ENCODE results near the gene ALG2. TPM values are rescaled to one million over a fixed set of nuclear protein-coding genes. Genes with fewer than 3 reads are reported as not detected.

ALG2 gene
- total and polyA plus RNA-seq, 5 donors from 2014 or later: 17.1 to 35.2 (median 29.2) TPM

DNA sequence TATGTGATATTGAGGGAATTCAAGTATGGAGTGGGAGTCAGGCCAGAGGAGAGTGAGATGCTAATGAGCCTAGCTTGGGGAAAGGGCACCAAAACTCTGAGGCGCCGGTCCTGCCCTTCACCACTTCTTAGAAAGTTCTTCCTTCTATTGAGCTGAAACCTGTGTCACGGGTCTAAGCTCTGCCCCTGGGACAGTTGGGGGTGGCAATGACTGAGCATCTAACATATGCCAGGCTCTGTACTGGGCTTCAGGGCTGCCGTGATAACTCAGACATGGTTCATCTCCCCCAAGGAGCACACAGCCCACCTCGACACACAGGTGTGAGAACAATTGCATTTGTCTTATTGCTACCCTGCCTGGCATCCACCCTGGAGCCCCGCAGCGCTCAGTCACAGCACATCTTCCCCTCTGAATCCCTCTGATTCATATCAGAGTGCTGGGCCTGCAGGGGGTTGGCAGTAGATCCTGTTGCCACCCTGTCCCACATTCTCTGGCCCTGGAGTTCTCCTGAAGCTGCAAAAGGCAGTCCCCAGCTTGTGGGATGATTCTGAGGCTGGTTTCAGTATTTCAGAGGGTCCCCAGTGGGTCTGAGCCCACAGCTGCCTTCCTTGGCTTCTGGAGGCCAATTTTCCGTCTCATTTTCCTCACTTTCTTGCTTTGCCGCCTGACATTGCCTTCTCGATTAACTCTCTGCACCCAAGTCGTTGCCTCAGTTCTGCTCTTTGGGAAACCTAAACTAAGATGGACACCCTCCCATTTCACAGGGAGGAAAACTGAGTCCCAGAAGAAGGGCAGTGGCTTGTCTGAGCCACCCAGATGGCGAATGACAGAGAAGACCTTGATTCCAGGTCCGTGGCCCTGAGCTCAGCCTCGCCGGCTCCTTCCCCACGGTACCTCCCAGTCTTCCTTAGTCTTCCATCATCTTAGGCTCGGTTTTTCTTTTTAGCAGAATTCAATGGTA, 42.5 kb downstream of the ALG2 start:
- no peak for ATAC-seq (ENCODE audit: low read depth in 2 of 2)
- H3K27ac Mint-ChIP-seq: no peak overlapping the region
- H3K36me3 Mint-ChIP-seq: no peaks in the 10 kb centered on the region
- DNase-seq: no peak
- Histone ChIP-seq H3K4me1 (ENCODE audit: control insufficient read depth, insufficient read depth, low read length, poor library complexity, severe bottlenecking) (no peaks in the 10 kb centered on the region), H3K9me3 (ENCODE audit: control insufficient read depth in 2 of 2, low read length in 2 of 2) (no peaks in the 10 kb centered on the region), H3K27me3 (ENCODE audit: control insufficient read depth, insufficient read depth, low read length) (no peaks in the 10 kb centered on the region), H3K27ac (ENCODE audit: insufficient read depth, low read length, poor library complexity, severe bottlenecking) (no peak overlapping the region), H3K4me3 (ENCODE audit: low read depth, low read length) (no peak overlapping the region), H3K36me3 (ENCODE audit: control insufficient read depth, insufficient read depth, low read length) (no peaks in the 10 kb centered on the region)
- no peaks in the 10 kb centered on the region for H3K27me3 Mint-ChIP-seq
- H3K9me3 Mint-ChIP-seq: peaks cover 0 to 2% (median 0%) of the 10 kb centered on the region in 7 donors
- H3K4me1 Mint-ChIP-seq: peaks cover 0 to 10% (median 4%) of the 10 kb centered on the region in 4 donors
- no peak overlapping the region for H3K4me3 Mint-ChIP-seq

DNA sequence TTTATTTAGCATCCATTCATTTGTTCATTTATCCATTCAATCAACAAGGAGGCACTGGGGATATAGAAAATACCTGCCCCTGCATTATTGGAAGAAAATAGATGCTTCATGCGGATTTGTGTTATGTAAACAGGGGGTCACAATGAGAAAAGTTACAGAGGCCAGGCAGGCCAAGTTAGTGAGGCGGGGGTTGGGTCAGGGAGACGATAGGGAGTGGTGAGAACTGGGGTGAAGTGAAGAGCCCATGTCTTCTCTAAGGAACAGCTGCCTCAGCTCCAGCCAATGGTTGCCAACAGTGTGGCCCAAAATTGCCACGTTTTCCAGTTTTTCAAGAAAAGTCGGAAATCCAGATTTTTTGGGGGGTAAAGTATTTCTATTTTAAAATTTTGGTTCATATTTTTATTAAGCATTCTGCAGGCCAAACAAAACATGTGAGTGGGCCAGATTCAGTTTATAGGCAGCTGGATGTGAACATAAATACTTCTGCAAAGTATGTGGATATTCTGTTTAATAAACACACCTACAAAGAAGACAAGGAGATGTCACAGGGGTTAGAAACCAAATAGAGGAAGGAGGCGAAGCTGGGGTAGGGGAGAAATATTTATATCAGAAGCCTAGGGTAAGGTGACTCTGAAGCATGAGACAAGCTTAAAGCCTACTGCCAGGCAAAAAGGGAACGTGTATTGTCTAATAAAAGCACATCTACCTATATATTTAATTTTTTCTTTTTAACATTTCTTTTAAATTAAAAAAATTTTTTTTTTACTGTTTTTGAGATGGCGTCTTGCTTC, 44.0 kb downstream of the ALG2 start:
- Mint-ChIP-seq H3K4me1 (peaks cover 0 to 6% (median 2%) of the 10 kb centered on the region in 4 donors), H3K27ac (peak overlapping the region in 1 of 3 donors; percentile 79), H3K4me3 (peak overlapping the region in 1 of 4 donors; percentile 17), H3K9me3 (peaks cover 0 to 2% (median 0%) of the 10 kb centered on the region in 7 donors), H3K36me3 (no peaks in the 10 kb centered on the region), H3K27me3 (no peaks in the 10 kb centered on the region)
- no peak for ATAC-seq (ENCODE audit: low read depth in 2 of 2)
- no peaks in the 10 kb centered on the region for H3K27me3 ChIP-seq (ENCODE audit: control insufficient read depth, insufficient read depth, low read length)
- H3K4me1 ChIP-seq (ENCODE audit: control insufficient read depth, insufficient read depth, low read length, poor library complexity, severe bottlenecking): no peaks in the 10 kb centered on the region
- no peak for DNase-seq
- H3K27ac ChIP-seq (ENCODE audit: insufficient read depth, low read length, poor library complexity, severe bottlenecking): no peak overlapping the region
- no peaks in the 10 kb centered on the region for H3K9me3 ChIP-seq (ENCODE audit: control insufficient read depth in 2 of 2, low read length in 2 of 2)
- no peak overlapping the region for H3K4me3 ChIP-seq (ENCODE audit: low read depth, low read length)
- H3K36me3 ChIP-seq (ENCODE audit: control insufficient read depth, insufficient read depth, low read length): no peaks in the 10 kb centered on the region

GRCh38 chr9:99176527-99177013, 45.2 kb downstream of the ALG2 start:
- DNase-seq (no peak), ATAC-seq (ENCODE audit: low read depth in 2 of 2) (no peak)
- H3K9me3 Mint-ChIP-seq: peaks cover 0 to 2% (median 0%) of the 10 kb centered on the region in 7 donors
- peaks cover 6% of the 10 kb centered on the region for H3K36me3 Mint-ChIP-seq
- H3K27me3 ChIP-seq (ENCODE audit: control insufficient read depth, insufficient read depth, low read length): no peaks in the 10 kb centered on the region
- H3K27ac ChIP-seq (ENCODE audit: insufficient read depth, low read length, poor library complexity, severe bottlenecking): no peak overlapping the region
- H3K4me3 ChIP-seq (ENCODE audit: low read depth, low read length): no peak overlapping the region
- H3K4me1 ChIP-seq (ENCODE audit: control insufficient read depth, insufficient read depth, low read length, poor library complexity, severe bottlenecking): no peaks in the 10 kb centered on the region
- H3K27me3 Mint-ChIP-seq: no peaks in the 10 kb centered on the region
- no peaks in the 10 kb centered on the region for H3K36me3 ChIP-seq (ENCODE audit: control insufficient read depth, insufficient read depth, low read length)
- H3K9me3 ChIP-seq (ENCODE audit: control insufficient read depth in 2 of 2, low read length in 2 of 2): no peaks in the 10 kb centered on the region
- peaks cover 0 to 3% (median 2%) of the 10 kb centered on the region in 4 donors for H3K4me1 Mint-ChIP-seq
- H3K4me3 Mint-ChIP-seq: no peak overlapping the region
- peak overlapping the region in 2 of 3 donors; percentile 11 to 53 for H3K27ac Mint-ChIP-seq

- no peak overlapping the region for H3K4me3 ChIP-seq (ENCODE audit: low read depth, low read length)
- H3K4me1 ChIP-seq (ENCODE audit: control insufficient read depth, insufficient read depth, low read length, poor library complexity, severe bottlenecking): no peaks in the 10 kb centered on the region
- no peaks in the 10 kb centered on the region for H3K9me3 ChIP-seq (ENCODE audit: control insufficient read depth in 2 of 2, low read length in 2 of 2)
- Mint-ChIP-seq H3K4me3 (no peak overlapping the region), H3K9me3 (peaks cover 0 to 2% (median 0%) of the 10 kb centered on the region in 7 donors), H3K4me1 (peaks cover 0 to 3% (median 0%) of the 10 kb centered on the region in 4 donors), H3K36me3 (peaks cover 7% of the 10 kb centered on the region), H3K27ac (no peak overlapping the region), H3K27me3 (peaks cover 4% of the 10 kb centered on the region)
- no peak overlapping the region for H3K27ac ChIP-seq (ENCODE audit: insufficient read depth, low read length, poor library complexity, severe bottlenecking)
- H3K36me3 ChIP-seq (ENCODE audit: control insufficient read depth, insufficient read depth, low read length): no peaks in the 10 kb centered on the region
- DNase-seq (no peak), ATAC-seq (ENCODE audit: low read depth in 2 of 2) (no peak)
- no peaks in the 10 kb centered on the region for H3K27me3 ChIP-seq (ENCODE audit: control insufficient read depth, insufficient read depth, low read length)
Observed at GRCh38 chr9:99173570-99174504, 47.9 kb downstream of the ALG2 start.

- H3K9me3 Mint-ChIP-seq: peaks cover 0 to 3% (median 0%) of the 10 kb centered on the region in 7 donors
- H3K4me3 Mint-ChIP-seq: no peak overlapping the region
- no peak for ATAC-seq (ENCODE audit: low read depth in 2 of 2)
- no peaks in the 10 kb centered on the region for H3K27me3 ChIP-seq (ENCODE audit: control insufficient read depth, insufficient read depth, low read length)
- no peaks in the 10 kb centered on the region for H3K36me3 ChIP-seq (ENCODE audit: control insufficient read depth, insufficient read depth, low read length)
- peaks cover 7% of the 10 kb centered on the region for H3K36me3 Mint-ChIP-seq
- no peaks in the 10 kb centered on the region for H3K4me1 ChIP-seq (ENCODE audit: control insufficient read depth, insufficient read depth, low read length, poor library complexity, severe bottlenecking)
- H3K4me3 ChIP-seq (ENCODE audit: low read depth, low read length): no peak overlapping the region
- H3K9me3 ChIP-seq (ENCODE audit: control insufficient read depth in 2 of 2, low read length in 2 of 2): no peaks in the 10 kb centered on the region
- H3K4me1 Mint-ChIP-seq: no peaks in the 10 kb centered on the region
- DNase-seq: no peak
- H3K27ac Mint-ChIP-seq: no peak overlapping the region
- no peak overlapping the region for H3K27ac ChIP-seq (ENCODE audit: insufficient read depth, low read length, poor library complexity, severe bottlenecking)
- H3K27me3 Mint-ChIP-seq: peaks cover 9% of the 10 kb centered on the region
Observed at GRCh38 chr9:99172124-99173091, 49.3 kb downstream of the ALG2 start.

- H3K27ac ChIP-seq (ENCODE audit: insufficient read depth, low read length, poor library complexity, severe bottlenecking): no peak overlapping the region
Observed at GRCh38 chr9:99171225-99172123, 50.3 kb downstream of the ALG2 start.

More at GRCh38 chr9:99171225-99172123, 50.3 kb downstream of the ALG2 start:
- Mint-ChIP-seq H3K9me3 (peaks cover 0 to 3% (median 0%) of the 10 kb centered on the region in 7 donors), H3K36me3 (peaks cover 7% of the 10 kb centered on the region), H3K4me3 (no peak overlapping the region), H3K4me1 (no peaks in the 10 kb centered on the region), H3K27me3 (peaks cover 15% of the 10 kb centered on the region), H3K27ac (no peak overlapping the region)
- H3K9me3 ChIP-seq (ENCODE audit: control insufficient read depth in 2 of 2, low read length in 2 of 2): no peaks in the 10 kb centered on the region
- DNase-seq (no peak), ATAC-seq (ENCODE audit: low read depth in 2 of 2) (no peak)
- H3K27me3 ChIP-seq (ENCODE audit: control insufficient read depth, insufficient read depth, low read length): no peaks in the 10 kb centered on the region
- H3K36me3 ChIP-seq (ENCODE audit: control insufficient read depth, insufficient read depth, low read length): no peaks in the 10 kb centered on the region
- no peak overlapping the region for H3K4me3 ChIP-seq (ENCODE audit: low read depth, low read length)
- no peaks in the 10 kb centered on the region for H3K4me1 ChIP-seq (ENCODE audit: control insufficient read depth, insufficient read depth, low read length, poor library complexity, severe bottlenecking)
